Keratinocyte (primary cell): ENCODE data around the gene SURF2. TPM values are rescaled to one million over a fixed set of nuclear protein-coding genes. Genes with fewer than 3 reads are reported as not detected.

ENCODE experiments used
- DNase-seq: peaks from one replicate; pipeline ENCODE4 v3.0.0-alpha.2; 2011; ENCODE audit warnings: low read depth, missing footprints, low spot score
- FAIRE-seq: peaks from 2 replicates; lab custom pipeline; 2011; peaks lifted over from hg19 to GRCh38; lab: Jason Lieb, UNC
- H2AFZ ChIP-seq: 2 replicates; pipeline ENCODE4 v1.6.0; 2012; ENCODE audit warnings: low read length, control low read depth, inconsistent platforms; ENCODE audit not compliant: control insufficient read depth
- H3K27ac ChIP-seq: 2 replicates; pipeline ENCODE4 v1.5.1; 2011; ENCODE audit warnings: low read length; ENCODE audit not compliant: control insufficient read depth, insufficient read depth
- H3K27me3 ChIP-seq: 3 replicates; pipeline ENCODE4 v1.6.0; 2011; ENCODE audit warnings: low read length; ENCODE audit not compliant: control insufficient read depth, insufficient read depth; ENCODE audit errors: extremely low read depth
- H3K36me3 ChIP-seq, 2 experiments: 2 replicates in 1 of 2; 3 replicates in 1 of 2; pipeline ENCODE4 v1.5.1; 2011; ENCODE audit warnings: low read length in 2 of 2, mild to moderate bottlenecking in 1 of 2; ENCODE audit not compliant: control insufficient read depth in 2 of 2, insufficient read depth in 2 of 2; ENCODE audit errors: extremely low read depth in 1 of 2
- H3K4me1 ChIP-seq: 3 replicates; pipeline ENCODE4 v1.5.1; 2011; ENCODE audit warnings: low read length; ENCODE audit not compliant: control insufficient read depth, insufficient read depth; ENCODE audit errors: extremely low read depth
- H3K4me2 ChIP-seq: 3 replicates; pipeline ENCODE4 v1.6.0; 2011; ENCODE audit warnings: low read depth, low read length; ENCODE audit not compliant: control insufficient read depth, insufficient read depth; ENCODE audit errors: extremely low read depth
- H3K4me3 ChIP-seq, 3 experiments: fragments of 200-600 bp in 1 of 3; sonication (generic) in 1 of 3; 2 replicates in 2 of 3; 3 replicates in 1 of 3; pipeline ENCODE4 v1.5.1; 2011 to 2016; ENCODE audit warnings: low read length in 3 of 3, mild to moderate bottlenecking in 3 of 3, control low read depth in 2 of 3, inconsistent platforms in 1 of 3, low read depth in 1 of 3, mixed read lengths in 1 of 3, mixed run types in 1 of 3, moderate library complexity in 1 of 3; ENCODE audit not compliant: control insufficient read depth in 2 of 3, insufficient read depth in 2 of 3; ENCODE audit errors: extremely low read depth in 1 of 3
- H3K79me2 ChIP-seq: 2 replicates; pipeline ENCODE4 v1.6.0; 2012; ENCODE audit warnings: low read length; ENCODE audit not compliant: control insufficient read depth, insufficient read depth
- H3K9ac ChIP-seq: 3 replicates; pipeline ENCODE4 v1.6.0; 2011; ENCODE audit warnings: low read length; ENCODE audit not compliant: control insufficient read depth, insufficient read depth; ENCODE audit errors: extremely low read depth
- H3K9me1 ChIP-seq: 3 replicates; pipeline ENCODE4 v1.6.0; 2011; ENCODE audit warnings: low read length; ENCODE audit not compliant: control insufficient read depth, insufficient read depth; ENCODE audit errors: extremely low read depth
- H3K9me3 ChIP-seq: 2 replicates; pipeline ENCODE4 v1.5.1; 2012; ENCODE audit warnings: low read depth, low read length; ENCODE audit not compliant: control insufficient read depth
- H4K20me1 ChIP-seq: 3 replicates; pipeline ENCODE4 v1.6.0; 2011; ENCODE audit warnings: low read length; ENCODE audit not compliant: control insufficient read depth, insufficient read depth; ENCODE audit errors: extremely low read depth
- EZH2 ChIP-seq: IDR thresholded peaks from one replicate; pipeline ENCODE4 v1.6.1; 2012; ENCODE audit warnings: inconsistent platforms, mild to moderate bottlenecking, low read length, moderate library complexity
- dilution Hi-C: fragments of 300-500 bp; cut with MboI; formaldehyde crosslinking; loops from one replicate; pipeline ENCODE4 v1.7.0; 2020; ENCODE audit warnings: low sequenced_read_pairs; ENCODE audit not compliant: extremely low pct_ligation_motif_present
- polyA plus RNA-seq, 5 experiments: library from polyadenylated mRNA; depleted of rRNA in 3 of 5; stranded (reverse) in 3 of 5; stranded (forward) in 1 of 5; unstranded in 1 of 5; fragments of >200 nt; gene quantifications; 1 replicate in 1 of 5; 2 replicates in 3 of 5; 3 replicates in 1 of 5; pipeline versions ENCODE4 v1.2.1 to v1.2.3, GENCODE V29; 2011 to 2012; ENCODE audit warnings: missing spikeins in 2 of 5, low read depth in 1 of 5, low replicate concordance in 1 of 5
- TF ChIP-seq, protein P1 (sequence below), 3 experiments: IDR thresholded peaks in 1 of 3; conservative IDR thresholded peaks in 1 of 3; optimal IDR thresholded peaks in 1 of 3; 2 replicates in 2 of 3; 3 replicates in 1 of 3; pipeline versions ENCODE3 to v1.5.1; 2011; ENCODE audit warnings: low read length in 3 of 3, mild to moderate bottlenecking in 3 of 3, moderate library complexity in 2 of 3, control low read depth in 1 of 3, inconsistent platforms in 1 of 3; ENCODE audit not compliant: insufficient read depth in 2 of 3; ENCODE audit errors: extremely low read depth in 1 of 3

The SURF2 gene
- polyA plus RNA-seq, 1 donor (not counting 4 experiments of a cell fraction or from before 2014, with no cell fraction given), result 28.2 TPM

DNA sequence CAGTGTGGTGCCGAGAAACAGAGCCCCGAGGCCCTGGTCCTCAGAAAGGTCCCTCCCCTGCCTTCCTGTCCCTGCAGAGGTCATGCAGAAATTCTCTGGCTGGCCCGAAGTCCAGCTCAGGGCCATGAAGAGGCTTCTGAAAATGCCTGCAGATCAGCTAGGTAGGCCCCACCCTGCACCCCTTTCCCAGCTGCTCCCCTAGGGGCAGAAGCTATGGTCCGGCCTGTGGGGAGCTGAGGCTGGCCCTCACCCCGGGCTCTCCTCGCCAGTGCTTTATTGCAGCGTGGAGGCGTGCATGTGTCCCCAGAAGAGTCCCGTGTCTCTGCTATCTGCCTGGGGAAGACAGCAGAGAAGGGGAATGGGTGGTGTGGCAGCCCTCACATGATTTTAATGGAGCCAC, 41.5 kb downstream of the SURF2 start:
- no peaks in the 10 kb centered on the region for H3K36me3 ChIP-seq
- H2AFZ ChIP-seq, result no peak overlapping the region
- no peak overlapping the region for H3K4me3 ChIP-seq
- H3K4me1 ChIP-seq, result no peaks in the 10 kb centered on the region
- TF ChIP-seq, protein P1, sequence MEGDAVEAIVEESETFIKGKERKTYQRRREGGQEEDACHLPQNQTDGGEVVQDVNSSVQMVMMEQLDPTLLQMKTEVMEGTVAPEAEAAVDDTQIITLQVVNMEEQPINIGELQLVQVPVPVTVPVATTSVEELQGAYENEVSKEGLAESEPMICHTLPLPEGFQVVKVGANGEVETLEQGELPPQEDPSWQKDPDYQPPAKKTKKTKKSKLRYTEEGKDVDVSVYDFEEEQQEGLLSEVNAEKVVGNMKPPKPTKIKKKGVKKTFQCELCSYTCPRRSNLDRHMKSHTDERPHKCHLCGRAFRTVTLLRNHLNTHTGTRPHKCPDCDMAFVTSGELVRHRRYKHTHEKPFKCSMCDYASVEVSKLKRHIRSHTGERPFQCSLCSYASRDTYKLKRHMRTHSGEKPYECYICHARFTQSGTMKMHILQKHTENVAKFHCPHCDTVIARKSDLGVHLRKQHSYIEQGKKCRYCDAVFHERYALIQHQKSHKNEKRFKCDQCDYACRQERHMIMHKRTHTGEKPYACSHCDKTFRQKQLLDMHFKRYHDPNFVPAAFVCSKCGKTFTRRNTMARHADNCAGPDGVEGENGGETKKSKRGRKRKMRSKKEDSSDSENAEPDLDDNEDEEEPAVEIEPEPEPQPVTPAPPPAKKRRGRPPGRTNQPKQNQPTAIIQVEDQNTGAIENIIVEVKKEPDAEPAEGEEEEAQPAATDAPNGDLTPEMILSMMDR (optimal IDR thresholded peaks at IDR 0.05 in 1 of 3, IDR thresholded peaks at IDR 0.05 in 1 of 3, conservative IDR thresholded peaks at IDR 0.05 in 1 of 3; ENCODE audit: extremely low read depth in 1 of 3, insufficient read depth in 2 of 3, low read length in 3 of 3), result no peak
- TF ChIP-seq EZH2, result no peak
- no peaks in the 10 kb centered on the region for H3K79me2 ChIP-seq
- FAIRE-seq (no peak), DNase-seq (no peak)
- dilution Hi-C loops, result no loop called here
- no peak overlapping the region for H3K9ac ChIP-seq
- no peak overlapping the region for H3K27ac ChIP-seq
- no peak overlapping the region for H3K4me2 ChIP-seq
- H3K9me3 ChIP-seq, result no peaks in the 10 kb centered on the region
- no peaks in the 10 kb centered on the region for H3K9me1 ChIP-seq
- no peaks in the 10 kb centered on the region for H4K20me1 ChIP-seq
- H3K27me3 ChIP-seq, result peaks cover 15% of the 10 kb centered on the region

DNA sequence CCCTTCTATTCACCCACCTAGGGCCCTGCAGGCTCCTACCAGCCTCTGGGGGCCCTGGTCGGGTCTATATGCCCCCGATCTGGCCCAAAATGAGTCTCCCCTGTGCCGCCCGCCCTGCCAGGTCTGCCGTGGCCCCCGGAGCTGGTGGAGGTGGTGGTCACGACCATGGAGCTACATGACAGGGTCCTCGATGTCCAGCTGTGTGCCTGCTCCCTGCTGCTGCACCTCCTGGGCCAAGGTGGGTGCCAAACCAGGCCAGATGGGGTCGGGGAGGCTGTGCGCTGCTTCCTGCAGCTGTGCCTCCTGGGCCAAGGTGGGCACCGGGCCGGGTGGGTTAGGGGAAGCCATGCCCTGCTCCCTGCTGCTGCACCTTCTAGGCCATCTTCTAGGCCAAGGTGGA, 43.9 kb downstream of the SURF2 start:
- TF ChIP-seq EZH2, result no peak
- no peaks in the 10 kb centered on the region for H3K4me1 ChIP-seq
- H4K20me1 ChIP-seq, result peaks cover 4% of the 10 kb centered on the region
- H3K27ac ChIP-seq, result no peak overlapping the region
- no peaks in the 10 kb centered on the region for H3K9me3 ChIP-seq
- H2AFZ ChIP-seq, result no peak overlapping the region
- dilution Hi-C loops, result no loop called here
- H3K36me3 ChIP-seq, result peaks cover 0 to 8% of the 10 kb centered on the region in 2 experiments
- H3K79me2 ChIP-seq, result no peaks in the 10 kb centered on the region
- FAIRE-seq (no peak), DNase-seq (no peak)
- H3K4me3 ChIP-seq, result no peak overlapping the region
- peaks cover 6% of the 10 kb centered on the region for H3K27me3 ChIP-seq
- H3K9ac ChIP-seq, result no peak overlapping the region
- H3K9me1 ChIP-seq, result no peaks in the 10 kb centered on the region
- no peak overlapping the region for H3K4me2 ChIP-seq

DNA sequence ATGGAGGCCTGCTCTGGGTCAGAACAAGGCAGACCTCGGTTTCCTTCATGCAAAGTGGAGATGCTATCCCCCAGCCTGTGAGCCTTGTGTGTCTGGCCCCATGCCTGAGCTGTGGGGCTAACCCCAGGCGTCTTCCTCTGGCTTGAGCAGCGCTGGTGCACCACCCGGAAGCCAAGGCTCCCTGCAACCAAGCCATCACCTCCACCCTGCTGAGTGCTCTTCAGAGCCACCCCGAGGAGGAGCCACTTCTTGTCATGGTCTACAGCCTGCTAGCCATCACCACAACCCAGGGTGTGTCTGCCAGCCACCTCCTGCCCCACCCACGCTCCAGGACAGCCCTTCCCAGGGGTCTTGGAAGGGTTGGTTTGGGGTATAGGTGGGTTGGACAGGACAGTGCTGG, 45.2 kb downstream of the SURF2 start:
- Histone ChIP-seq H3K4me1 (no peaks in the 10 kb centered on the region), H3K36me3 (peaks cover 8 to 12% of the 10 kb centered on the region in 2 experiments), H4K20me1 (peaks cover 4% of the 10 kb centered on the region), H3K4me2 (no peak overlapping the region), H3K9me1 (no peaks in the 10 kb centered on the region), H3K9ac (no peak overlapping the region), H3K9me3 (no peaks in the 10 kb centered on the region), H3K27me3 (no peaks in the 10 kb centered on the region), H3K27ac (no peak overlapping the region), H3K4me3 (no peak overlapping the region), H2AFZ (no peak overlapping the region), H3K79me2 (no peaks in the 10 kb centered on the region)
- no peak for FAIRE-seq
- dilution Hi-C loops, result no loop called here
- TF ChIP-seq, protein P1 (optimal IDR thresholded peaks at IDR 0.05 in 1 of 3, IDR thresholded peaks at IDR 0.05 in 1 of 3, conservative IDR thresholded peaks at IDR 0.05 in 1 of 3; ENCODE audit: extremely low read depth in 1 of 3, insufficient read depth in 2 of 3, low read length in 3 of 3), result no peak
- TF ChIP-seq EZH2, result no peak
- DNase-seq, result no peak
